OCI-LY1 (cell line): Measurements from ENCODE around the gene SPPL3.

Source experiments
- H2AFZ ChIP-seq: fragments of 200-600 bp; sonication (generic), shearing (Covaris generic); 2 replicates; pipeline ENCODE4 v1.6.0; 2014; ENCODE audit warnings: antibody characterized with exemption, mild to moderate bottlenecking, low read length
- H3F3A ChIP-seq: fragments of 200-600 bp; sonication (generic), shearing (Covaris generic); 2 replicates; pipeline ENCODE4 v1.6.0; 2014; ENCODE audit warnings: mild to moderate bottlenecking, antibody characterized with exemption, low read length, moderate library complexity; ENCODE audit not compliant: insufficient read depth
- H3K27ac ChIP-seq: fragments of 200-600 bp; sonication (generic); 2 replicates; pipeline ENCODE4 v1.5.1; 2014; ENCODE audit warnings: low read length, mixed run types, mild to moderate bottlenecking, low read depth; ENCODE audit not compliant: poor library complexity, severe bottlenecking
- H3K27me3 ChIP-seq: fragments of 200-600 bp; sonication (generic); 2 replicates; pipeline ENCODE4 v1.6.0; 2014; ENCODE audit warnings: antibody characterized with exemption, mild to moderate bottlenecking, low read length, moderate library complexity; ENCODE audit not compliant: insufficient read depth
- H3K36me3 ChIP-seq: fragments of 200-600 bp; sonication (generic); 2 replicates; pipeline ENCODE4 v1.6.1; 2014; ENCODE audit warnings: mild to moderate bottlenecking, antibody characterized with exemption, low read length, moderate library complexity, mixed read lengths; ENCODE audit not compliant: insufficient read depth
- H3K4me1 ChIP-seq: fragments of 200-600 bp; sonication (generic); 2 replicates; pipeline ENCODE4 v1.5.1; 2014; ENCODE audit warnings: mild to moderate bottlenecking, low read length, moderate library complexity; ENCODE audit not compliant: insufficient read depth, severe bottlenecking
- H3K4me2 ChIP-seq: fragments of 200-600 bp; sonication (generic), shearing (Covaris generic); 2 replicates; pipeline ENCODE4 v1.6.1; 2014; ENCODE audit warnings: low read length
- H3K4me3 ChIP-seq: fragments of 200-600 bp; sonication (generic); 2 replicates; pipeline ENCODE4 v1.5.1; 2014; ENCODE audit warnings: low read length, low read depth, mild to moderate bottlenecking, mixed read lengths; ENCODE audit not compliant: poor library complexity, severe bottlenecking
- H3K79me2 ChIP-seq: fragments of 200-600 bp; shearing (Covaris generic); 2 replicates; pipeline ENCODE4 v1.6.1; 2016; ENCODE audit warnings: mixed run types, low read length, mixed read lengths; ENCODE audit not compliant: insufficient read depth
- H3K9ac ChIP-seq: fragments of 200-600 bp; sonication (generic), shearing (Covaris generic); 2 replicates; pipeline ENCODE4 v1.6.1; 2014; ENCODE audit warnings: mild to moderate bottlenecking, low read length, mixed read lengths
- H3K9me2 ChIP-seq: fragments of 200-600 bp; sonication (generic), shearing (Covaris generic); 2 replicates; pipeline ENCODE4 v1.6.1; 2014; ENCODE audit warnings: low read depth, mild to moderate bottlenecking, low read length, mixed read lengths
- H3K9me3 ChIP-seq: fragments of 200-600 bp; shearing (Covaris generic); 2 replicates; pipeline ENCODE4 v1.6.1; 2014; ENCODE audit warnings: low read length, mixed read lengths
- H4K20me1 ChIP-seq: fragments of 200-600 bp; sonication (generic), shearing (Covaris generic); 2 replicates; pipeline ENCODE4 v1.6.0; 2016; ENCODE audit warnings: mild to moderate bottlenecking, low read length; ENCODE audit not compliant: insufficient read depth
- EZH2 ChIP-seq: fragments of 200-600 bp; sonication (generic), shearing (Covaris generic); IDR thresholded peaks from 2 replicates; pipeline ENCODE4 v1.8.0; 2017; ENCODE audit warnings: borderline replicate concordance, mixed run types, mild to moderate bottlenecking, antibody characterized with exemption, low read length, moderate library complexity, mixed read lengths
- TF ChIP-seq, protein P1 (sequence below): fragments of 200-600 bp; sonication (generic), shearing (Covaris generic); IDR thresholded peaks from 2 replicates; pipeline ENCODE4 v1.5.1; 2017; ENCODE audit warnings: mild to moderate bottlenecking, antibody characterized with exemption, low read length, moderate library complexity, mixed read lengths

SPPL3 gene

DNA sequence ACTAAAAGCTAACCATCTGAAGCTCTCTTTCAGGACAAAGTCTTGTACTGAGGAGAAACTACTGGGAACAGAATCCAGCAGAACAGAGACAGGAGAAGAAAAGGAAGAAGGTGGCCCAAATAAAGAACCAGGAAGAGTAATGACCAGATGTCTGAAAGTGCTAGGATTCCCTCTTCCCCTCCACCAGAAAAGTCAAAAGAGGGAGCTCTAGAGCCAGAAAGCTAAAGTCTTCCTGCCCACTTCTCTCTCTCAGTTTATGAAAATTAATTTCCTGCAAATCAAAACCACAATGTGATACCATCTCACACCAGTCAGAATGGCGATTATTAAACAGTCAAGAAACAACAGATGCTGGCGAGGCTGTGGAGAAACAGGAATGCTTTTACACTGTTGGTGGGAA is 47.2 kb downstream of the SPPL3 start:
- H2AFZ ChIP-seq = no peak overlapping the region
- peak overlapping the region; percentile 6; the same call in 1 of the 2 replicates for H3K4me2 ChIP-seq
- H4K20me1 ChIP-seq = no peaks in the 10 kb centered on the region
- H3K4me1 ChIP-seq = peaks cover 41% of the 10 kb centered on the region
- H3K9ac ChIP-seq = peak overlapping the region; percentile 33; the same call in 1 of the 2 replicates
- peak overlapping the region; percentile 38 for H3K27ac ChIP-seq
- peaks cover 27% of the 10 kb centered on the region for H3K79me2 ChIP-seq
- no peak for TF ChIP-seq EZH2
- TF ChIP-seq, protein P1, sequence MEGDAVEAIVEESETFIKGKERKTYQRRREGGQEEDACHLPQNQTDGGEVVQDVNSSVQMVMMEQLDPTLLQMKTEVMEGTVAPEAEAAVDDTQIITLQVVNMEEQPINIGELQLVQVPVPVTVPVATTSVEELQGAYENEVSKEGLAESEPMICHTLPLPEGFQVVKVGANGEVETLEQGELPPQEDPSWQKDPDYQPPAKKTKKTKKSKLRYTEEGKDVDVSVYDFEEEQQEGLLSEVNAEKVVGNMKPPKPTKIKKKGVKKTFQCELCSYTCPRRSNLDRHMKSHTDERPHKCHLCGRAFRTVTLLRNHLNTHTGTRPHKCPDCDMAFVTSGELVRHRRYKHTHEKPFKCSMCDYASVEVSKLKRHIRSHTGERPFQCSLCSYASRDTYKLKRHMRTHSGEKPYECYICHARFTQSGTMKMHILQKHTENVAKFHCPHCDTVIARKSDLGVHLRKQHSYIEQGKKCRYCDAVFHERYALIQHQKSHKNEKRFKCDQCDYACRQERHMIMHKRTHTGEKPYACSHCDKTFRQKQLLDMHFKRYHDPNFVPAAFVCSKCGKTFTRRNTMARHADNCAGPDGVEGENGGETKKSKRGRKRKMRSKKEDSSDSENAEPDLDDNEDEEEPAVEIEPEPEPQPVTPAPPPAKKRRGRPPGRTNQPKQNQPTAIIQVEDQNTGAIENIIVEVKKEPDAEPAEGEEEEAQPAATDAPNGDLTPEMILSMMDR = peak; percentile 54; the same call in 1 of the 2 replicates
- peaks cover 6% of the 10 kb centered on the region; the same call in 1 of the 2 replicates for H3F3A ChIP-seq
- H3K36me3 ChIP-seq = peaks cover 5% of the 10 kb centered on the region; the same call in 1 of the 2 replicates
- H3K27me3 ChIP-seq = no peaks in the 10 kb centered on the region
- no peaks in the 10 kb centered on the region for H3K9me2 ChIP-seq
- H3K4me3 ChIP-seq = no peak overlapping the region
- H3K9me3 ChIP-seq = no peaks in the 10 kb centered on the region; the same call in 1 of the 2 replicates

DNA sequence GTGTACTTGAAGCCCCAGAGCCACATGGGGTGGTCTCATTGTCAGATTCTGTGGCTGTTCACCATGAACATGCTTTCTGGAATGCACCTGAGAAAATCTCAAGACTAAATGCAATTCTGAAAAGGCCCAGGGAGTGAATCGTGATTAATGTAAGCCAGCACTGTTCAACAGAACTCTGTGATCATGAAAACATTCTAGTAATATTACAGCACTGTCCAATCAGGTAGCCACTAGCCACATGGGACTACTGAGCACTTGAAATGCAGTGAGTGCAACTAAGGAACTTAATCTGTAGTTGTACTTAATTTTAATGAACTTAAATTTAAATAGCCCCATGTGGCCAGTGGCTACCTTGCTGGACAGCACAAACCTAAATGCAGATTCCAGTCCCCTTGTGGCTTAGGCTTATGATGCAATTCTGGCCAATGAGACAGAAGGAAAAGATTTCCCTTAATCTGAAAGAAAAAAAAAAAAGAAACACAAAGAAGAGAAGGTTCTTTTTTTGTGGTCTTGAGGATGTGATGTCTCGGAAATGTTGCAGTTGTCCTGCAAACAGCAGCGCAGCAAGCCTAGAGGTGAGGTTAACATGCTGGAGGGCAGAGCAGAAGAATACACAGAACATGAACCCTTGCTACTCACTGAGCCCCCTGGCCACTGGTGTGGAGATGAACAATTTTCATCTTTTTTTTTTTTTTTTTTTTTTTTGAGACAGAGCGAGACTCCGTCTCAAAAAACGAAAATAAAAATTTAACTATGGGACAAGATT is 48.2 kb downstream of the SPPL3 start:
- Histone ChIP-seq H3K27me3 (no peaks in the 10 kb centered on the region), H3K9me2 (no peaks in the 10 kb centered on the region), H3K27ac (peak overlapping the region; percentile 38), H2AFZ (no peak overlapping the region), H3K9ac (no peak overlapping the region), H4K20me1 (no peaks in the 10 kb centered on the region), H3K4me3 (no peak overlapping the region), H3K9me3 (no peaks in the 10 kb centered on the region; the same call in 1 of the 2 replicates), H3K79me2 (peaks cover 27% of the 10 kb centered on the region), H3K36me3 (peaks cover 5% of the 10 kb centered on the region; the same call in 1 of the 2 replicates), H3K4me1 (peaks cover 50% of the 10 kb centered on the region), H3K4me2 (no peak overlapping the region), H3F3A (peaks cover 6% of the 10 kb centered on the region; the same call in 1 of the 2 replicates)
- TF ChIP-seq, protein P1 = no peak
- TF ChIP-seq EZH2 = no peak

DNA sequence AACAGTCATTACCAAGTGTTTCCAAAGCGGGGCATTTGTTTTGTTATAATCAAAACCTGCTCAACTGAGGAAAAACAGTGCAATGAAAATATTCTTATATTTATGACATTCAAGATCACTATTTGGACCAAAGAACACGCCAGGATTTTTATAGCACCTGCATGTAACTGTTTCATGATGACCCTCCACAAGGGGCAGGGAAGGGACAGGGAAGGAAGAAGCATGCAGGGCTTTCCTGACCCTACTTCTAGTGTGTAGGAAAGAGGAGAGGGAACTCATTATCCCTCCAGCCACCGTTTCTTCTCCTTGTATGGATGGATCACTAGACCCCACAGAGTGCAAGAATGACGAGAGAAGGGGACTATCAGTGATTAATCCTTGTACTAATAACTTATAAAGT is 49.4 kb downstream of the SPPL3 start:
- Histone ChIP-seq H3F3A (peaks cover 6% of the 10 kb centered on the region; the same call in 1 of the 2 replicates), H4K20me1 (no peaks in the 10 kb centered on the region), H3K9ac (no peak overlapping the region), H3K27me3 (no peaks in the 10 kb centered on the region), H3K4me1 (peaks cover 62% of the 10 kb centered on the region), H3K4me3 (no peak overlapping the region), H3K27ac (peak overlapping the region; percentile 78), H2AFZ (no peak overlapping the region), H3K36me3 (peaks cover 5% of the 10 kb centered on the region; the same call in 1 of the 2 replicates), H3K4me2 (no peak overlapping the region), H3K9me2 (no peaks in the 10 kb centered on the region), H3K9me3 (no peaks in the 10 kb centered on the region; the same call in 1 of the 2 replicates), H3K79me2 (peaks cover 19% of the 10 kb centered on the region)
- TF ChIP-seq, protein P1 = no peak
- no peak for TF ChIP-seq EZH2
